ENCODE data around the gene RAB6D. TPM values are rescaled to one million over a fixed set of nuclear protein-coding genes. Genes with fewer than 3 reads are reported as not detected.
"Not testable (repeated sequence)": the region's sequence is repeated elsewhere in the genome, so short reads cannot be mapped to it uniquely, and the experiment has no call there.

The RAB6D gene
- total RNA-seq, 1 donor from 2014 or later: 0.13 TPM

GRCh38 chr2:131366643-131367042 lies 2.7 kb upstream of the RAB6D start:
- DNase-seq (ENCODE audit: low spot score): no peak

- DNase-seq (ENCODE audit: low spot score): no peak
Observed at GRCh38 chr2:131365452-131365851, 1.5 kb upstream of the RAB6D start.

GRCh38 chr2:131363213-131363612 lies 755 bp downstream of the RAB6D start:
- not testable (repeated sequence) for DNase-seq (ENCODE audit: low spot score)

- not testable (repeated sequence) for DNase-seq (ENCODE audit: low spot score)
Observed at GRCh38 chr2:131361773-131362172, 2.2 kb downstream of the RAB6D start.

GRCh38 chr2:131353167-131353697 lies 10.7 kb downstream of the RAB6D start:
- not testable (repeated sequence) for DNase-seq (ENCODE audit: low spot score)

GRCh38 chr2:131349021-131349420 lies 14.9 kb downstream of the RAB6D start:
- DNase-seq (ENCODE audit: low spot score): no peak

- DNase-seq (ENCODE audit: low spot score): not testable (repeated sequence)
Observed at GRCh38 chr2:131347035-131347434, 16.9 kb downstream of the RAB6D start.

GRCh38 chr2:131339307-131339706 lies 24.7 kb downstream of the RAB6D start:
- not testable (repeated sequence) for DNase-seq (ENCODE audit: low spot score)

GRCh38 chr2:131335319-131335718 lies 28.6 kb downstream of the RAB6D start:
- DNase-seq (ENCODE audit: low spot score): peak; percentile 54

- DNase-seq (ENCODE audit: low spot score): not testable (repeated sequence)
Observed at GRCh38 chr2:131332709-131333108, 31.3 kb downstream of the RAB6D start.

GRCh38 chr2:131331000-131331399 lies 33.0 kb downstream of the RAB6D start:
- DNase-seq (ENCODE audit: low spot score): not testable (repeated sequence)

GRCh38 chr2:131322209-131322608 lies 41.8 kb downstream of the RAB6D start:
- DNase-seq (ENCODE audit: low spot score): no peak

- not testable (repeated sequence) for DNase-seq (ENCODE audit: low spot score)
Observed at GRCh38 chr2:131321344-131321743, 42.6 kb downstream of the RAB6D start.

- not testable (repeated sequence) for DNase-seq (ENCODE audit: low spot score)
Observed at GRCh38 chr2:131311001-131311400, 53.0 kb downstream of the RAB6D start.

Other genes with a start within 250 kb of the RAB6D start
- 0.29 TPM for gene POTEE, start 154.6 kb downstream of the RAB6D start, total RNA-seq
- not detected for gene TUBA3D, start 112.0 kb upstream of the RAB6D start, total RNA-seq
- 59.1 TPM for gene MZT2A, start 128.2 kb upstream of the RAB6D start, total RNA-seq
- 2.0 TPM for gene CCDC74A, start 163.7 kb upstream of the RAB6D start, total RNA-seq

Data from ureter (tissue), 1 donor.